NCI-H146 (cell line): Measurements from ENCODE around the gene APOBEC3B.
"Not testable (repeated sequence)": the region's sequence is repeated elsewhere in the genome, so short reads cannot be mapped to it uniquely, and the experiment has no call there.

Source experiments
- DNase-seq: peaks from one replicate; lab custom pipeline; 2025; lab: John Stamatoyannopoulos, UW

APOBEC3B gene

DNA sequence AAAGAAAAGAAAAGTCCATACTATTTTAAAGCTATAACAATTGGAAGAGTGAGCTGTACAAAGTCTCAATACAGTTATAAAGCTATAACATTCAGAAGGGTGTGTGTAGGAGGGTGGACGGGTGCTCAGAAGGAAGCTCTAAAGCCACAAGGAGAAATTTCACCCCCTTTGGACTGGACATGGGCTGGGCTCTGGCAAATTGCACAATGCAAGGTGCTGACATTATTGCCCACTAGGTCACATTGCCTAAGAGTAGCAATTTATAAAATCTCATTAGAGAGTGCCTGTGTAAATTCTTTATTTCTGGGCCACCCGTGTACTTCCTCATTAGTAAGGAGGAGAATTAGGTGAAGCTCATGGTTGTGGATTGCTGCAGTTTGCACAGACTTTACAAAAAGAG lies 30.4 kb upstream of the APOBEC3B start:
- no peak for DNase-seq

DNA sequence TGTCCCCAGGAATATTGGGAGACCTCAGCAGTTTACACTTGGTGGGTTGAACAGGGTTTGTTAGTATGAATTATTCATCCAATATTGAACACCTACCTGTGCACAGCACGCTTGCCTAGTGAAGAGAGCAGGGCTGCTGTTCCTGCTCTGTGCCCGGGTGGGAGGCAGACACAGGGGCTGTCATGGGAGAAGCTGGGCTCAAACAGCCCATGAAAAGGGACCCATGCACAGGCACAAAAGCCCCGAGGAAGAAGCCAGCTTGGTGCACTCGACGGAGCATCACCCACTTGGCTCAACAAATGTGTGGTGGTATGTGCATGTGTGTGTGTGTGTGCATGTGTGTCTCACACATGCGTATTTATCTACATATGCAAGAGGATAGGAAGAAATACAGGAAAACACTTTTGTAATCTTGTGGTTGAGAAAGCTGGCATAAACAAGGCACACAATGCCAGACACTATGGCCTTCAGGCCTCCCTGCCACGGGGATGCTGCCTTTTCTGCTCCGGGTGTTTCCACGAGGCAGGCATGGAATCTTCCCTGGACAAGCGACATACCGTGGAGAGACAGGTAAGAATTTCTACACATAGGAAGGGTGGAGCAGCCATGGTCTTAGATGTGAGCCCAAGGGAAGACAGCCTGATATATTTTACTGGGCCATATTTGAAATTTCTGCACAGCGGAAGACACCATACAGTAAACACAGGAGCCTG lies 29.7 kb upstream of the APOBEC3B start:
- no peak for DNase-seq

DNA sequence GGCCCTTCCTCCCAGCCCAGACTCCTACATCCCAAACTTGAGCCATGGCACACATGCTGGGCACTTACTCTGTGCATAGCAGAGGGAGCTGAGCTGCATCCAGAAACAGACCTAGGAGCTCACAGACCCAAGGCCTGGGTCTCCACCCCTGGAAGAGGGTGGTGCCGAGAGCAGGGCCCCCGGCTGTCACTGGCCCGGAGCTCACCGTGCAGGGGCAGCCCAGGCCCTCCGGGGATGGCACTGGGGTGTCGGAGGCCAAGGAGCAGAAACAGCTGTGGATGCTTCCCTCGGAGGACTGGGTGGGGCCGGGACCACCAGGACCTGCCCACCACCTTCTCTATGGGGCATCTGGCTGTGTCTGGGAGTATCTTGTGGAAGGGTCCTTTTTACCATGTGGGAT lies 29.1 kb upstream of the APOBEC3B start:
- DNase-seq: no peak

DNA sequence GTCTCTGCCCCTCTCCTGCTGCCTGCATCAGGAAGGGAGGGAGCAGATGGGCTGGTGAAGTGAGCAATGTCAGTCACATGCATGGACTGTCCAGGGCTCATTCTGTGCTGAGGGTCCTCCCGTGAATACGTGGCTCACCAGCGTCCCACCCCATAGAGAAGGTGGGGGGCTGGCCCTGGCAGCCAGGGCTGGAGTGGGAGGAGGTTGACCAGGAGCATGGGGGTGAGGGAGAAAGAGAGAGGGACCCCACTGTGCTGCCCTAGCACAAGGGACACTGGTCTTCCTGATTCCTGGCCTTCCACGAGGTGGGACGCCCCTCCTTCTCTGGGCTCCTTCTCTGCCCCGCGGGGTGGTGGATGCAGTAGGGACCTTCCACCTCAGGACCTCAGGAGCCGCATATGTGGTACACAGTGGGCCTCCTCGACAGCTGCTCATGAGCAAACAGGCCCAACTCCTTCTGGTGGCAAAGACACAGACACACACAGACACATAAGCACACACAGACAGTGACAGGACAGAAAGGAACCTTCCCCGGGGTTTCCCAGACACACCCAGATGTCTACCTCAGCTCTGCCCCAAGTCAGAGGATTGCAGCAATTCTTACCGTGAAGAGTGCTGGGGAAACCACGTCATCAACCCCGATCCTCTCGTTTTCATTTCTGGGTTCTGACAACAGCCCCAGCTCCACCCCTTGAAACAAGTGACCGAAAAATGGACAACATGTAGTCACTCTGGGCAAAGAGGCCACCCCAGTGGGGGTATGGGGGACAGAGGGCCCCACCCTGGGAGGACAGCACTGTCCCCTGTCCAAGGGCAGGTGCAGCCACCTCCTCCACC lies 28.4 kb upstream of the APOBEC3B start:
- no peak for DNase-seq

DNA sequence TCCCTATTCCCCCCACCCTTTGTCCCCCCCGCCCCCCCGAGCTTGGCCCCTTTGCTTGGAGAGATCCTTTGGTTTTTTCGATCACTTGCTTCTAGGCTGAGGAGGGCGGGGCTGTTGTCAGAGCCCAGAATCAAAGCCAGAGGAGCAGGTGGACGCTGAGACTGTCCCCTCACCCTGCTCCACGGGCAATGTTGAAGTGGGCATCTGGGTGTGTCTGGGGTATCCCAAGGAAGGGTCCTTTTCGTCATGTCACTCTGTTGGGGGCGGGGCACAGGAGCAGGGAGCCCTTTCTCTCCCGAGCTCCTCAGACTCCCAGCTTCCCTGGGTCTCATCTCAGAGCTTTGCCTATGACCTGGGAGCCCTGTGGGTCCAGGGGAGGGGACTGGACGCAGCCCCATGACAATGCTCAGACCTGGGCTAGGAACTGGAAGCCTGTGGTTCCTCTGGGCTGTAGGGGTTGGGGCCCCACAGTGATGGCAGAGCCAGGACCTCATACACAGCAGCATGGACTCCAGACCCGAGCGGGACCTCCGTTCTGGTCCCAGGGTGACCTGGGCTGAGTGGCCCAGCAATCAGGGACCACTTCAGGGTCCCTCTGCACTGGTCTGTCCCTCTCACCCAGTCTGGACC lies 27.6 kb upstream of the APOBEC3B start:
- no peak for DNase-seq

DNA sequence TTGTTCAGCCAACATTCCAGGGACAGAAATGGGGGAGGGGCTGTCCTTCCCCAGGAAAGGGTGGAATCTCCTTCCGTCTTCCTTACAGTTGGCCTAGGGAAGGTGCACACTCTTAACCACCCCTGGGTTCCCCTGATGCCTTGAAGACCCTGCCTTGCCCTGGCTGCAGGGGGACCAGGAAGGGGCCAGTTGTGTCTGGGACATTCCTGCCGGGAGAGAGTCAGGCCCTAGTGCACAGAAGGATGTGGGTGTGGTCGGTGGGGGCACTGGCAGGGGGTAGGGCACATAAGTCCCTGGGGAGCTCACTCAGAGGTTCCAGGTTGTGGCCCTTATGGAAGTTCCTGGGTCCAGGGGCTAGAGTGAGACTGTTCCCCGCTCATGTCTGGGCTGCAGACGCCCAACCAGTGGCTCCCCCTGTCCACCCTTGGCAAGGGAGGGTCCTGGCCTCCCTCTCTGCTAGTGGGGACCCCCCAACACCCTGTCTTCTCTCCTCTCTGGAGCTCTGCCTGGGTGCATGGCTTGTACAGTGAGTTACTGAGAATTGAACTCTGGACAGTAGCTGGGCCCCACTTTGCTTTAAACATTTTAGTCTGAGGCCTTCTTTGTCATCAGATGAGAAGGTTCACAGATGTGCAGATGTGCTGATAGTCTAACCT lies 26.8 kb upstream of the APOBEC3B start:
- no peak for DNase-seq

DNA sequence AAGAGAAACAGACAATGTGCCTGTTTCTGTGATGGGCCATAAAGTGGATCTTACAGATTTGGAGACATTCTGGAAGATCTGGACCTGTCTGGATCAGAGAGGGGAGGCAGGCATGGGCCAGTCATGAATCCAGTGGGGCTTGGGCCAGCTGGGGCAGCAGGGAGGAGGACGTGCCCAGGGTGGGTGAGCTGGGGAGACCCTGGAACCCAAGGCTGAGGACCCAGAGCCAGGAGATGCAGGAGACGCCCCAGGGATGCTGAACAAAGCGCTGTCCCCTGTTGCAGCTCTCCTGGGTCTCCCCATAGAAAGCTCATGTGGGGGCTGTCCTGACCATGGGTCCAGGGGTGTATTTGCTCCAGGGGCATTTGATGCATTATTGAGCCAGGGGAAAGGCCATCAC lies 26.2 kb upstream of the APOBEC3B start:
- no peak for DNase-seq

DNA sequence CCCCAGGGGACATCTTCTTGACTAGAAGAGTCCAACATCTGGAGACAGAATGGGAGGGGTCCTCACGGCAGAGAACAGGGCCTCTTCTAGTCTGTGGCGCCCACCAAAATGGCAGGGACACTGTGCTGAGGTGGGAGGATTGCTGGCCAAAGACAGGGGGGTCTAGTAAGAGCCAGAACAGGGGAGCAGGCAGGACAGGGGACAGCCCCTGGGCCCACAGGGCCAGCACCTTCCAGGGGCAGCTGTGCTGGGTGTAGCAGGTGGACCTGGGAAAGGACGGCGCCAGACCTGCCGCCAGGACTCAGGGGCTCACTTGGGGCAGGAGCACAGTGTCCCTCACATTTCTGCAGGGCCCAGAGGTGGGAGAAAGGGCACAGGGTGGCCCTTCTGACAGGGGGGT lies 25.6 kb upstream of the APOBEC3B start:
- no peak for DNase-seq

DNA sequence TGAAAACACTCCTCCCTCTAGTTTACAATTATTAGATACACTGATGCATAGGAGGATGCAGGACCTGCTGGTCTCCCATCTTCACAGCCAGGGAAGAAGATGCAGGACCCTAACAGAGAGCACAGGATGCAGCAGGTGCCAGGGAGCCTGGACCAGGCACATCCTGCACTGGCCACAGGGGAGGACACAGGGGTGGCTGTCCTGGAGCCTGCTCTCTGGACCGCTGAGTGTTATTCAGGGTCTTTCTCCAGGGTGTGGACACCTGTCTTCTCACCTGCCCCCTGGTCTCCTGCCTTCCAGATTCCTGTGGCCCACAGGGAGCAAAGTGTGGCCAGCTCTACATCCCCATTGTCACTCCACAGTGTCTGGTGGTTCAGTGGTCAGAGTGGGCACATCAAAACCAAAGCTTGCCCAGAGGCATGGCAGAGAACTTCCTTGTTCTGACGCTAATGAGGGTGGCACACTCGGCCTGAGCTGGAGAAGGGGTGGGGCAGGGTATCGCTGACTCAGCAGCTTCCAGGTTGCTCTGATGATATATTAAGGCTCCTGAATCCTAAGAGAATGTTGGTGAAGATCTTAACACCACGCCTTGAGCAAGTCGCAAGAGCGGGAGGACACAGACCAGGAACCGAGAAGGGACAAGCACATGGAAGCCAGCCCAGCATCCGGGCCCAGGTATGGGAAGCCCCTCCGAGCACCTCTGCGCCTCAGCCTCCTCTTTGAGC lies 24.9 kb upstream of the APOBEC3B start, which contains the start of gene APOBEC3A:
TSS of gene APOBEC3A (plus strand) at position 564 of the 725 bp plus-strand sequence. CDS start at position 647, 83 bp downstream.
- no peak for DNase-seq

DNA sequence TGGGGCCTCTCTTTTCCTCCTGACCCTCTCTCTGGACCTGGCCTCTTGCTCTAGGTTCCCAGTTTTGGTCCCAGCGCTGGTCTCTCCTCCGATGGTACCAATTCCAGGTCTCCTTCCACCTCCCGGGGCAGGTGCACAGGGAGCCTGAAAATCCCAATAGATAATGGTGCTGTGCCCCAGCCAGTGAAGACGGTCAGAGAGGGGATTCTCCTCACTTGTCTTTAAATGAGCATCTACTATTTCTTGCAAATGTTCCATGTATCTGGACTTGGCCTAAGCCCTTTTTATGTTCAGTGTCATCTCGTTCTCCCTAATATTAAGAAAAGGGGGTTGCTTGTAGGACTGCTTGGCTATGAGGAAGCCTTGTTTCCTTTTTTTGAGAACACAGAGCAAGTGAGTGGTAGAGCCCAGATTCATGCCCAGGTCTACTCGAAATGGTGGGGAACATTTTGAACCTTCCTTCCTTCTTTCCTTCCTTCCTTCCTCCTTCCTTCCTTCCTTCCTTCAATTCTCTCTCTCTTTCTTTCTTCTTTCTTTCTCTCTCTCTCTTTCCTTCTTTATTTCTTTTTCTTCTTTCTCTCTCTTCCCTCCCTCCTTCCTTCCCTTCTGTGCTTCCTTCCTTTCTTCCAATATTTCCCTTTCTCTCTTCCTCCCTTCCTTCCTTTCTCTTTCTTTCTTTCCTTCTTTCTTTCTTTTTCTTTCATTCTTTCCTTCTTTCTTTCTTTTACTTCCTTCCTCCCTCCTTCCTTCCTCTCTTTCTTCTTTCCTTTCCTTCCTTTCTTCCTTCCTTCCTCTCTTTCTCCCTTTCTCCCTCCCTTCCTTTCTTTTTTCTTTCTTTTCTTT lies 24.1 kb upstream of the APOBEC3B start:
- DNase-seq: no peak

DNA sequence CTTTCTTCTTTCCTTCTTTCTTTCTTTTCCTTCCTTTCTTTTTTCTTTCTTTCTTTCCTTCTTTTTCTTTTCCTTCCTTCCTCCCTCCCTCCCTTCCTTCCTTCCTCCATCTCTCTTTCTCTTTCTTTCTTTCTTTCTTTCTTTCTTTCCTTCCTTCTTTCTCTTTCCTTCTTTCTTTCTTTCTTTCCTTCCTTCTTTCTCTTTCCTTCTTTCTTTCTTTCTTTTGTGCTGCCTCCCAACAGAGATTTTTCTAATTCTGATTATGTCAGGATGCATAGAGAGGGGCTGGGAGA lies 23.6 kb upstream of the APOBEC3B start:
- not testable (repeated sequence) for DNase-seq

DNA sequence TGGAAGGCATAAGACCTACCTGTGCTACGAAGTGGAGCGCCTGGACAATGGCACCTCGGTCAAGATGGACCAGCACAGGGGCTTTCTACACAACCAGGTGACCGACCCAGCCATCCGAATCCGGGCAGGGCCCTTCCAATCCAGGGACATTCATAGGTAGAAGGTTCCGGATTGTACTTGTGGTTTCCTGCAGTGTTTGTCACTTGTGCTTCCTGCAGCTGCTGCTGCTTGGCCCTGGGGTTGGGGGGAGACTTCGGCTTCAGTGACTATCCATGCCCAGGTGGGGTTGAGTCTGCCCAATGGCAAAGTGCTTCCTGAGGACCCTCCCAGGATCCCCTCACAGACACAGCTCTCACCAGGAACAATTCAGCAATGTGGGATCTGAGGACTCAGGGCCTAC lies 22.6 kb upstream of the APOBEC3B start:
- no peak for DNase-seq

DNA sequence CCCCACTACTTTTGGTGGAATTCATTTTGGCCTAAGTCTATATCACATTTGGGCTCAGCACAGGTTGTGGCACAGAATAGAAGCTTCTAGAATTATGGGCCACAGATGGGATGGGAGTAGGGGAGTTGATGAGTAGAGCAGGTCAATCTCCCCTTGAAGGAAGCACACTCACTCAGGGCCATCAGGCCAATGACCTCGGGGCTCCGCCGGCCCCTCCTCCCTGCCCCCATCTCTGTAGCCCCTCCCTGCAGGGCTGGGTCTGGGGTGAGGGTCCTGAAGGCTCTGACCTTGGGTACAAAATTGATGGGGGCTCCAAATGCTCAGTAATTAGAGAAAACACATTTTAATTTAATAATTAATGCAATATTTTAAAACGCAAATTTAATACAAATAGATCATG lies 21.5 kb upstream of the APOBEC3B start:
- DNase-seq: not testable (repeated sequence)

DNA sequence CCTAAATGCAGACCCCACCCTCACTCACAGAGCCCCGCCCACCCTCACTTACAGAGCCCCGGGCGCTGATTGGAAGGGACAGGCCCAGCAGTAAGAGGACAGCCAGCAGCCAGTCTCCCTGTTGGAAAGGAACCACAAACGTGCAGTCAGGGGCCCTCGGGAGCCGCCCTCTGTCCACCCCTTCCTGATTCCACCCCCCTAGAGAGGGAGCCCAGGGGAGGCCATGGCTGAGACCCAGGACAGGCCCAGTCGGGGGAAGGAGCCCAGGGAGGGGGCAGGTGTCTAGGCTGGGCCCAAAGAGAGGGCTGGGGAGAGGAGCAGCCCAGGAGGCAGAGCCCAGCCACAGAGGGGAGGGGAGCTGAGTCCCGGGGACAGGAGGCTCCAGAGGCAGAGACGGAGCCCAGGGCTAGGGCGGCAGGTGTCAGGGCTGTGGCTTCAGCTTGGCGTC lies 18.8 kb upstream of the APOBEC3B start:
- not testable (repeated sequence) for DNase-seq

DNA sequence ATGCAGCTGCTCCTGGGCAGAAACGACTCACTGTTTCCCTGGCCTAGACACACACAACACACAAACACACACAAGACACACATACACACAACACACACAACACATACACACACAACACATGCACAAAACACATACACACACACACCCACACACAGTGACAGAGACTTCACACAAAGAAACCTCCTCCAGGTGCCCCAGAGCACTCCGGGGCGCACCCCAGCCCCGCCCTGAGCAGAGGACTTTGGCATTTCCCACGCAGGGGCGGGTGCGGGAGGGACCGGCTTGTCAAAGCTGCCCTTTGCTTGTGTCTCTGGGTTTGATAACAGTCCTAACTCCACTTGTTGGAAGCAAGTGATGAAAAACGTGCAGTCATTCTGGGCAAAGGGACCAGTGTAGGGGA lies 18.3 kb upstream of the APOBEC3B start:
- DNase-seq: no peak

DNA sequence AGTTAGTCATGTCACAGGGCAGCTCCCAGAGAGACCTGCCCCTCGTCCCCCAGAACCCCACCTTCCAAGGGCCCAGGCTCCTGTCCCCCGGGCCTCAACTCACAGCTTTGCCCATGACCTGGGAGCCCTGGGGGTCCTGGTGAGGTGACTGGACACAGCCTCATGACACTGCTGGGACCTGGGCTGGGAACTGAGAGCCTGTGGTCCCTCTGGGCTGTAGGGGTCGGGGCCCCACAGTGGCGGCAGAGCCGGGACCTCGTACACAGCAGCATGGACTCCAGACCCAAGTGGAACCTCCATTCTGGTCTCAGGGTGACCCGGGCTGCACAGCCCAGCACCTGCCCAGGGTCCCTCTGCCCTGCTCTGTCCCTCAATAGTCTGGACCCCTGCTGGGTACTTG lies 17.8 kb upstream of the APOBEC3B start:
- no peak for DNase-seq

DNA sequence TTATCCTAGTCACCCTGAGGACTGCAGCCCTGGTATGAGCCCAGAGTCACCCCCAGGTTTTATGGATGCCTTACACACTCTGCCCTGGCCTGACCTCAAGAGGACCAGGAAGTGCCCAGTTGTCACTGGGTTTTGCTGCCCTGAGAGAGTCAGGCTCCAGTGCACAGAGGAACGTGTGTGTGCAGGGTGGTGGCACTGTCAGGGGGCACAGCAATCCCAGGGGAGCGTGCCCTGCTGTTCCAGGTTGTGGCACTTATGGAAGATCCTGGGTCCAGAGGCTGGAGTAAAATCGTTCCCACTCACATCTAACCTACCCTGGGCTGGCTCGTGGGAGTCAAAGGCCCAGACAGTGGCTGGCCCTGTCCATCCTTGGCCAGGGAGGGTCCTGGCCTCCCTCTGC lies 17.2 kb upstream of the APOBEC3B start:
- no peak for DNase-seq

DNA sequence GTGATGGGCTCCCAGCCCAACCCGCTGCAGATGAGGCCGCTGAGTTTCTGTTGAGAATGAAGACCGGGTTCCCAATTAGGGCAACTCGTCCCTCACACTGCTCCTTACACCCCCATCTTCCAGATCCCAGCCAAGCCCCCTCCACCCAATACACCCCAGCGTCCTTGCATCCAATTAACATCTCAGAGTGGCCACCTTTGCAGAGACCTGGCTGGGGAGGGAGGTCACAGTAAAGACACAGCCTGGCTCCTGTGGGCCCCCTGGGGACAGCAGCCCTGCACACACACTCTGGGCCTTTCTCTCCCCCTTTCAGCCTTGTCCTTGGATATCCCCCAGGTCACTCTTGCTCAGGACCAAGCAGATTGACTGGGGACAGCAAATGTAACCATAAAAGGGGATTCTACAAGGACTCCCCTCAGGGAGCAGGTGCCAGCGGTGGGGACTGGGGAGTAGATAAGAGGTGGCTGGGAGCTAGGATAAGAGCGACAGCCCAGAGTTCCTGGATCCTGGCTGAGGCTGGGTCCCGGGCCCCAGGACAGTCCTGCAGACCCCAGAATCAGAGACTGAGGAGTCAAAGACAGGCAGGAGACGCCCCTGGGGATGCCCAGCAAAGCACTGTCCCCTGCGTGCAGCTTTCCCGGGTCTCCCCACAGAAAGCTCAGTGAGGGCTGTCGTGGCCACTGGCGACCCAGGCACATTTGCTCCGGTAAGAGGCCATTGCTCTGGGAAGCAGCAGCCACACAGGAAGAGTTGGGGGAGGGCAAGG lies 16.4 kb upstream of the APOBEC3B start:
- DNase-seq: no peak

DNA sequence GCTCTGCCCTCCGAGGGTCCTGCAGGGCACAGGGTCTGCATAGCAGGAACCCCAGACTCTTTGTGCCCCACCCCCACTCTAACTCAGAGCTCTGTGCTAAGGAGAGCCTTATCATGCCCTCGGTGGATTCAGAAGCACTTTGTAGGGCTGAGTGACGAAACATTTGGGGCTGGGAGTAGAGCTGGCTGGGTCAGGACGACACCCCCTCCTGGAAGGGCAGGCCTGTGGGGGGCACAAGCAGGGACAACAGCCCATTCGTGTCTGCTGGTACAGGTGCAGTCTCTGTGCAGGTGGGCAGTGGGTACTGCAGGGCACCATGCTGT lies 15.8 kb upstream of the APOBEC3B start:
- DNase-seq: no peak

DNA sequence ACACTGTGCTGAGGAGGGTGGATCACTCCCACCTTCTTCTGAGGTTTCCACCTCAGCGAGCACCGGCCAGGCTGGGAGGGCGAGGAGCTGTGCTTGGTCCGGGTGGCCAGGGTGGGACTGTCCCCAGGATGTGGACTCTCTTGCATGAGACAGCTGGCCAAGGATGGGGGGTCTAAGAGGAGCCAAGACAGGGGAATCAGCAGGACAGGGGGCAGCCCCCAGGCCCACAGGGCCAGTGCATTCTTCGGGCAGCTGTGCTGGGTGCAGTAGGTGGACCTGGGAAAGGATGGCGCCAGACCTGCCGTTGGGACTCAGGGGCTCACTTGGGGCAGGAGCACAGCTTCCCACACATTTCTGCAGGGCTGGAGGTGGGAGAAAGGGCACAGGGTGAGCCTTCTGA lies 15.2 kb upstream of the APOBEC3B start:
- DNase-seq: no peak
